Stromal cell of bone marrow (primary cell): ENCODE data around the gene AARSD1.
A peak's percentile ranks its signal among the peaks of the same experiment; 100 is the strongest.
"Not testable (repeated sequence)": the region's sequence is repeated elsewhere in the genome, so short reads cannot be mapped to it uniquely, and the experiment has no call there.

Experiments
- DNase-seq: peaks from one replicate; pipeline ENCODE4 v3.0.0-alpha.2; 2012; ENCODE audit warnings: low read depth

Gene AARSD1

DNA sequence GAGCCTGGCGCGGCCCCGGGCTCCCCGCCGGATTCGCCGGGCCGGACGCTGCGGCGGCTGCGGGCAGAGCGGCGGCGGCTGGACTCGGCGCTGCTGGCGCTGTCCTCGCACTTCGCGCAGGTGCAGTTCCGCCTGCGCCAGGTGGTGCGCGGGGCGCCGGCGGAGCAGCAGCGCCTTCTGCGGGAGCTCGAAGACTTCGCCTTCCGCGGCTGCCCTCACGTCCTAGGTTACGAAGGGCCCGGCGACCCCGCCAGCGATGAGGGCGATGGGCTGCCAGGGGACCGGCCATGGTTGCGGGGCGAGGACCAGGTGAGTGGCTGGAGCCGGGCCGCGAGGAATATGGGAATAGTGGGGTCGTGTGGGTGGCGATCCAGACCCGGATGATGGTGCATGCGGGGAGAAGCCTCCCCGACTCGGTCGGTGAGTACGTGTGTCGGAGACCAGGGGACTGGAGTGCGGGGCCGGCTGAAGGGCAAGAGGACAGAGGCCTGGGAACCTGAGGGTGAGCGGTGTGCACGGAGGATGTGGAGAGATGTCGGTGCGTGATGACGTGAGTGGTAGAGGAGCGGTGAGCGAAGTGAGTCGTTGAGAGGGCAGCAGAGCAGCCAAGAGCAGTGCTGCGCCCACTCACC is 16.6 kb upstream of the AARSD1 start:
- DNase-seq = peak; percentile 30

DNA sequence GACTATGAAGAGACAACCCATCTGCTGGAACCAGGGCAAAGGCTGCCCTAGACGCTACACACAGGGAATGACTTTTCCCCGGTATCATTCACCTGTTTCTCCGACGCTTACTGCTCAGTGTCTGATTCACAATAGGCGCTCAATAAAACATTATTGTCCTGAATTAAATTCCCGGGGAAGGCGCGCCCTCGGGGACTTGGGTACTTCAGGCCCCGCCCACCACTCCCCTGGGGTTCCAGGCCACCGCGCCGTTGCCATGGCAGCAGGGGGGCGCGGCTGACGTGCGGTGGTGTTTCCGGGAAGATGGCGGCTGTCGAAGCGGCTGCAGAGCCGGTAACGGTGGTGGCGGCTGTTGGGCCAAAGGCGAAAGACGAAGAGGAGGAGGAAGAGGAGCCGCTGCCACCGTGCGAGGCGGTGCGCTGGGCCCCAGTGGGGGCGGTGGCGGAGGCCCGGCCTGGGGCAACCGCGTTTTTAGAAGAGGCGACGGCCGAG is 16.1 kb upstream of the AARSD1 start, which contains the start of gene RUNDC1:
Gene RUNDC1 (plus strand): TSS at position 292 of the 492 bp plus-strand sequence. CDS start 12 bp downstream, at position 304.
- DNase-seq = peak; percentile 63

DNA sequence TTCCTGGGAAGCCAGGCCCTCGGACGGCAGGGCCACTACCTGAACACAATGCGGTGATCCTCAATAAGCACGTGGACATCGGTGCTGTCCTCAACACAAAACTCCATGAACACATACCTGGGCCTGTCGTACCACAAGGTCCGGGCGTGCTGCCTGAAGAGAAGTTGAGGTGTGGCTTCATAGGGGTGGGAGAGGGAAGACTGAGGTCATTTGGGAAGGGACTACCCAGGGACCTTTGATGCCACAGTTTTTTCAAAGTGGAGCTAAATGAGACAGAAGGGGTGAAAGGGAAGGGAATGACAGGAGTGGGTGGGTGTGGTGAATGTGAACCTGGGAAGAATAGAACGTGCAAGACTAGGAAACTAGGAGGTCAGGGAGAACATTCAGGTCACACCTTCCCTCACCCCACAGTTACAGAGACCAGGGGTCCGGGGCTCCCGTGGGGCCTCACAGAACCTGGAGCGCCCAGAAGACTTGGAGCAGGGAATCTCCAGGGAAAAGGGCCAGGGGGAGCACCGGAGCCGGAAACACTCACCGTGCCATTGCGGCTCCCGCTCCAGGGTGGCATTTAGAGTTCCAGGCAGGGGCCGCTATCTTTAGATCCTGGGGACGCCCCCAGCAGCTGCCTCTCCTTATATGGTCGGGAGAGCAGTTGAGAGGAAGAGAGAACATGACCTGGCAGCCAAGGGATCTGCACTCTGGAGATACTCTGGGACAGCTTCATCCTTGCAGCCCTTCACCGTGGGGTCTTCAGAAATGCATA is 15.4 kb upstream of the AARSD1 start, which contains the start of gene PTGES3L:
Gene PTGES3L (minus strand): TSS at position 570 of the 763 bp plus-strand sequence. CDS start 27 bp downstream, at position 543.
- DNase-seq = no peak

DNA sequence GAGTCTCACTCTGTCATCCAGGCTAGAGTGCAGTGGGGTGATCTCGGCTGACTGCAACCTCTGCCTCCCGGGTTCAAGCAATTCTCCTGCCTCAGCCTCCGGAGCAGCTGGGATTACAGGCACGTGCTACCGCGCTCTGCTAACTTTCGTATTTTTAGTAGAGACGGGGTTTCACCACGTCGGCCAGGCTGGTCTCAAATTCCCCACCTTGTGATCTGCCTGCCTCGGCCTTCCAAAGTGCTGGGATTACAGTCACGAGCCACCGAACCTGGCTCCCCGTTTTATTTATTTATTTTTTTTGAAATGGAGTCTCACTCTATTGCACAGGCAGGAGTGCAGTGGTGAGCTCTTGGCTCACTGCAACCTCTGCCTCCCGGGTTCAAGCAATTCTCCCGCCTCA is 11.4 kb upstream of the AARSD1 start:
- not testable (repeated sequence) for DNase-seq

DNA sequence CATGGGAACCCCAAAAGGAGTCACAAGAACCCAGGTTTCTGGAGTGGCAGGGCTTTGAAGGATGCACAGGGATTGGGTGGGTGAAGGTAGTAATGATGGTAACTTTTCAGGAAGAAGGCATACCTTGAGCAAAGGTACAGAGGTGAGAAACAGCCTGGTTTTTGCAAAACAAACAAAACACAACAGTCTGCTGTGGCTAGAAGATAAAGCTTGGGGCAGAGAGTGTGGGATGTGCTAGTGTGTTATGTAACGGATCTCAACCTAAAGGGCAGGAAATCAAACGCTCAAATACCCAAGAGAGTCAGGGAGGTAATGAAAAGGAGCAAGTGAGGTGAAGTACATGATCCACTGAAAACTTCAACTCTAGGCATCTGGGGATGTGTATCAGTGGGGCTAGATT is 11.0 kb upstream of the AARSD1 start:
- DNase-seq = no peak

GRCh38 chr17:42973323-42973722 is 9.1 kb upstream of the AARSD1 start:
- not testable (repeated sequence) for DNase-seq

GRCh38 chr17:42971589-42971988 is 7.3 kb upstream of the AARSD1 start:
- DNase-seq = no peak

- no peak for DNase-seq
These were observed 4.8 kb upstream of the AARSD1 start for GRCh38 chr17:42969001-42969581.

DNA sequence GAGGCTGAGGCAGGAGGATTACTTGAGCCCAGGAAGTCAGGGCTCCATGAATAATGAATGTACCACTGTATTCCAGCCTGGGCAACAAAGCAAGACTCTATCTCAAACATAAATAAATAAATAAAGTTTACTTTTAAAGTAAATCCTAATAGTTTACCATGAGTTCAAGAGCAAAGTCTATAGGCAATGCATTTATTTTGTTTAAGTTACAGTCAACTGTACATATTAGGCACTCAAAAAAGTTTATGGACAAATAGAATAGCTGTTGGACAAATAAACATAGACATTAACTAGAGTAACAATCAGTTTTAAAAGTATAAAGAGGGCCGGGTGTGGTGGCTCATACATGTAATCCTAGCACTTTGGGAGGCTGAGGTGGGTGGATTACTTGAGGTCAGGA is 3.7 kb upstream of the AARSD1 start:
- DNase-seq = no peak

DNA sequence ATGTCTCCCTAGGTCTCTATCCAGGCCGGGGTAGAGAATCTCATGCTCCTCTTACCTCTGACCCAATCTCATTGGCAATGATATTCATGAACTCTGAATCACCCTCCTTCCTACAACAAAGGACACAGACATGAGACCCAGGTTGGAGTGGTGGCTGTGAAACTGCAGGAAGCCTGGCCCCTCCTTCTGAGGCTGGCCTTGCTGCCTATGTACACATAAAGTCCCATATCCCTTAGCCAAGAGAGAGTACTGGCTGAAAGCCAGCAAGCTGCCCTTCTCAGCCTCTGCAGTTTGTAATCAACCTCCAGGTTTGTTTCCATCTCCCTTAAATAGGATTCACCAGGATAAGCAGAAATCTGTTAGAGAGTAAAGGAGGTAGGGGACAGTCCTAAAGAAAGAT is 10.6 kb downstream of the AARSD1 start:
- no peak for DNase-seq

DNA sequence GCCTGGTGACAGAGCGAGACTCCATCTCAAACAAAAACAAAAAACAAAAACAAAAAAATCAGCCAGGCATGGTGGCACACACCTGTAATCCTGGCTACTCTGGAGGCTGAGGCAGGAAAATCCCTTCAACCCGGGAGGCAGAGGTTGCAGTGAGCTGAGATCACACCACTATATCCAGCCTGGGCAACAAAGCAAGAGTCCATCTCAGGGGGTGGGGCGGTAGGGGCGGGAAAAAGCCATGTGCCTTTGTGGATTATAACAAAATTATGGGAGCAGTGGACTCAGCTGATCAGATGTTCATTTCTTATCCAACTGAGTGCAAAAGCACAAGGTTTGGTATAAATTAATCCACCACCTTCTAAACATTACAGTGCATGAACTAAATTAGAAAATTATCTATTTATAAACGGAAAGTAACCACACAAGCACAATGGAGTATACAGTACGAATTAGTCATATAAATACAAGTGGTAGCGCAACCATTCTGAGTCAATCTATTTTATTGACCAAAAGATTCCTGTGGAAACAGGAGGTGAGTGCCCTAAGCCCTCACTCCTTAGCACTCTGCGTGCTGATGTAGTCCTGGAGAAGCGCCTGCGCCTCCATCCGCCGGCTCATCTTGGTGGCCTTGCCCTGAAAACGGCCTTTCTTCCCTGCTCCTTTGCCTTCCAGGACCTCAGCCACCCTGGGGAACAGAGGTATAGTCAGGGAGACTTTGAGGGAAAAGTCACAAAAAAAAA is 14.0 kb downstream of the AARSD1 start:
- DNase-seq = no peak

DNA sequence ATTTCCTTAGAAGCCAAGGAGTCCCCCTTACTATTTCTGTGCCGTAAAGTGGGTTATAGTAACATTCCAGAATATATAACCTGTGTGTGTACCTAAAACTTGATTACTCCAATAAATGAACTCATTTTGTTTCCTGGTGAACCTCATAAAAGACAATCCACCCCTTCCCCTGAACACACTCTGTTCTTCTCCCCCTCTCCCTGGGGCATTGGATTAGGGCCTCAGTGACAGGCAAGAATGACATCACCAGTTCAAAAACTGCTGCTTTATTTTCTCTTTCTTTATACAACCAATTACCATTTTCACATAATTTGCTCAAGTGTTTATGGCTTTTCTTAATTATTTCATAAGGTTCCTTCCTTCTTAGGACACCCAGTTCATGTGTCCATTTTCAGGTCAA is 17.4 kb downstream of the AARSD1 start:
- DNase-seq = no peak

GRCh38 chr17:42944211-42944610 is 20.0 kb downstream of the AARSD1 start:
- DNase-seq = no peak

DNA sequence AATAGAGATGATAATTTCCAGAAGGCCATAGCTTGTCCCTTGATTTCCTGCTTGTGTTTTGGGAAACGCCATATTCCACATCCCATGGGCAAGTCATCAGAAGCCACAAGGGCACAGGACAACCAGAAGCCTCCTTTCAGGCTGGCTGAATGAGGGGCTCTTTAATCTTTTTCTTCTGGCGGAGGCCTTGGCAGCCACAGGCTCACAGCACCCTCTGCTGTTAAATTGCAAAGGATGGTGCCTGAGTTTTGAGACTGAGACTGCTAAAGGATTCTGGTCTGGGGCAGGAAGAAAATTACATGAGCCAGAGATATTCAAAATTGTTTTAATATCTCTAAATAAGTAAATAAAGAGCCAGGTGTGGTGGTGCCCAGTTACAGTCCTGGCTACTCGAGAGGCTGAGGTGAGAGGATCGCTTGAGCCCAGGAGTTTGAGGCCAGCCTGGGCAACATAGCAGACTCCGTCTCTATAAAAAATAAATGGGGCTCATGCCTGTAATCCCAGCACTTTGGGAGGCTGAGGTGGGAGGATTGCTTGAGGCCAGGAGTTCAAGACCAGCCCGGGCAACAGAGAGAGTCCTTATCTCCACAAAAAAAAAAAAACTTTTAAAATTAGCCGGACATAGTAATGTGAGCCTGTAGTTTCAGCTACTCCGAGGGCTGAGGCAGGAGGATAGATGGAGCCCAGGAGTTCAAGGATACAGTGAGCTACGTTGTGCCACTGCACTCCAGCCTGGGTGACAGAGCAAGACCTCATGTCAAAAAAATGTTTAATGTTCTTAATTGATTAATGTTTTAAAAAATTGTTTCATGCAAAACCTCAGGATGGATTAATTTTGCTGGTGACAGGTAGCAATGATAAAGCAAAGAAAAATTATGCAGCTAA is 26.3 kb downstream of the AARSD1 start:
- DNase-seq = peak; percentile 41

- DNase-seq = no peak
These were observed 34.8 kb downstream of the AARSD1 start for GRCh38 chr17:42929497-42929844.

- DNase-seq = peak; percentile 86
These were observed 35.3 kb downstream of the AARSD1 start for GRCh38 chr17:42928714-42929496.

- no peak for DNase-seq
These were observed 39.4 kb downstream of the AARSD1 start for GRCh38 chr17:42924891-42925290.

DNA sequence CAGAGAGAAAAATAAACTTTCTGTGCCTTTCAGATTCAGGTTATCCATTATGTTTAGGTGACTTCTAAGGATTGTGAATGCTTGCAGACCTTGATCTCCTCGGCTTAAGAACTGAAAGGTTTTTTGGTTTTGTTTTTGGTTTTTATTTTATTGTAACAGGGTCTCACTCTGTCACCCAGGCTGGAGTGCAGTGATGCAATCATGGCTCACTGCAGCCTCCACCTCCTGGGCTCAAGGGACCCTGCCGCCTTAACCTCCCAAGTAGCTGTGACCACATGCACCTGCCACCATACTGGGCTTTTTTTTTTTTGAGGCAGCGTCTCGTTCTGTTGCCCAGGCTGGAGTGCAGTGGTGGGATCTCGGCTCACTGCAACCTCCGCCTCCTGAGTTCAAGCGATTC is 40.8 kb downstream of the AARSD1 start:
- DNase-seq = not testable (repeated sequence)

DNA sequence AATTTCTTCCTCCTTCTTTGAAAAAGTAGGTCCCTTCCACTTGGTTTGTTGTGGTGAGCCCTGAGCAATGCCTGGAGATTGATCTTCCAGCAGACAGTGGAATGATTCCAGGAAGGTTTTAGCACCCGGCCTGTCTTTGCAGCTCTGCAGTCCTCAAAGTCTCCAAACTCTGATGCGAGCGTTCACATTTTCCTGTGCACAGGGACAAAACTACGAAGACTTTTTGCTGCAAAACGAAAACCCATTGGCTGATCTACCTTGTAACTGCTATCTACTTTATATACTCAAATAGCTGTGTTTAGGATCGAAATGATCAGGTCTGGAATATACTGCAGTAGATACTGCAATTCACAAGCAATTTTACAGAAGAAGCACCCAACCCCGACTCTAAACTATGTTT is 42.0 kb downstream of the AARSD1 start:
- no peak for DNase-seq

GRCh38 chr17:42920922-42921321 is 43.3 kb downstream of the AARSD1 start:
- DNase-seq = no peak
